ENCODE data around the gene FANCC.

The FANCC gene

DNA sequence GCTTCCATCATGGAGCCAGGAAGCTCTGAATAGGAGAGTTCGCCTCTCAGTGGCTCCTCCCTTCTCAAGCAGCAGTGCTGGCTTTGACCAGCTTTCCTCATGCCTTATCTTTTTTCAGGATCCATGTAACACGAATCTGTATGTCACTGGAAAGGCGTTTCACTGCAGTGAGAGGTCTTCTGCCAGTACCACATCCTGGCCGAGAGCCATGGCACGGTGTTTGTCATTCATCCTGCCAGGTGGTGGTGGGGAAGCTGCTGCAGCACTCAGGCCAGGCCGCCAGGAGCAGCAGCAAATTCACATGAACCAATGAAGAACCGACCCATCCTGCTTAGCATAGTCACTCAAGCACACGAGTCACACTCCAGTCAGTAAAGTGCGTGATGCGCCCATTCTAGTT lies 179.0 kb downstream of the FANCC start:
- peak; percentile 85 for DNase-seq

DNA sequence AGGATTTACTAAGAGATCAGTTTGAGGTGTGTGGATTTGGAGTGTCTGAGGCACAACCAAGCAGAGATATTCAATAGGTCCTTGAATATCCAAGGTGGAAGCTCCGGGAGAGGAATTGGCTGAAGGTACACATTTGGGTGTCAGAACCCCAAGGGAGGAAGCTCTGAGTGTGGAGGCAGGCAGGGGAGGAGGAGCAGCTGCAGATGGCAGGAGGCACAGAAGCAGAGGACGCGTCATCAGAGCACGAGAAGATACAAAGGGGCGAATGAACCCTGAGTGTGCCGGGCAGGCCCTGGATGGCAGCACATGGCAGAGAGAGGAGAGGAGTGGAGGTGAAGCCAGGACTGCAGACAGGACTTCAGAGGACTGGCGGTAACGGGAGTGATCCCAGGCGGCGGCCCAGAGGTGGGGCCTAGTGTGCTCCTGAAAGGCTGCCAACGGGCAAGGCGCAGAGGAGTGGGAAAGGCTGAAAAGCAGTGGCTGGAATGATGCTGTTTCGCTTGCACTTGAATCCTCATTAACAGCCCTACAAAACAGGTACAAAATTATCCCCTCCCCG lies 179.8 kb downstream of the FANCC start:
- DNase-seq: peak; percentile 4

DNA sequence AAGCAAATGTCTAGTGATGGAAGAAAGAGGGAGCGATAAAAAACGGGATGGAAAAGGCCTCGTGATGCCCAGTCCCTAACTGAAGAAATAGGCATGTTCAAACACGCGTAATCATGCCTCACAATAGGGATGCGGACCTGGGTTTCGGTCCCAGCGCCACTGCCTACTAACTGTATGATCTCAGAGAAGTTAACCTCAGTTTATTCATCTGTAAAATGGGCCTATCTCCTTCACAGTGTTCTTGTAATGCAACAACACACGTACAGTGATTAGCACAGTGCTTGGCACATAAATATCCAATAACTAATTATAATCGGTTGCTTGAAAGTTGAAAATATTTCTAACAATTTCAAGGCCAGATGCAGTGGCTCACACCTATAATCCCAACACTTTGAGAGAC lies 181.8 kb downstream of the FANCC start:
- no peak for DNase-seq

DNA sequence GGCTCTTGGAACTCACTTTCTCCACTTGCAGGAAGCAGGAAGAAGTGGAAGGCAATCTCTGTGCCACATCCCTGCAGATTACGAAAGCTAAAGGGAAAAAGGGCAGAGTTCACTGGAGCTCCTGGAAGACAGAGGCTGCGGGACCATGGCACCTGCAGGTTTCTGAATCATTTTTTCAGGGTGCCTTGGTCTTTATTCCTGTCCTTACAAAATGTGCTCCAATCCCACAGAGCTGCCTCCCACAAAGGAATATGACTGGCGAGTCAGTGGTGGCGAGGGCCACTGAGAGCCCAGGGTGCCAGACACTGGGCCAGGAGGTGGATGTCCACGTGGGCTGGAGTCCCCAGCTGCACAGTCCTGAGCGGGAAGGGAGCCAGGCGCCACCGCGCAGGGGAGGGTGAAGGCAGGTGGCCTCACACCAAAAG lies 183.0 kb downstream of the FANCC start:
- no peak for DNase-seq

DNA sequence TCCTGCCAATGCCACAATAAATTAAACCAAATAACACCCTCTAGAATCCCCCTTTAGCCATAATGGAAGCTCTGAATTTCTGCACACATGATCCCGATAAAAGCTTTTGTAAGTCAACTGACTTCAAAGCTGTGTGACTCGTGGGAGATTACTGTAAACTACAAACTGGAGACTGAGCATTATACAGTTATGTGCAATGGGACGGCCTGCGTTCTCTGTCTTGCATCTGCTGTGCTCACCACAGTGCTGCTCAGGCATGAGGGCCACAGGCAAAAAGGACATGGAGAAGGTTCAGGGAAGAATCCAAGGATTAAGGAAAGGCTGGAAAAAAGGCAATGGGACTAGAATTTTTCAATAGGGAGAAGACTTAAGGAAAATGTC lies 184.2 kb downstream of the FANCC start:
- no peak for DNase-seq

DNA sequence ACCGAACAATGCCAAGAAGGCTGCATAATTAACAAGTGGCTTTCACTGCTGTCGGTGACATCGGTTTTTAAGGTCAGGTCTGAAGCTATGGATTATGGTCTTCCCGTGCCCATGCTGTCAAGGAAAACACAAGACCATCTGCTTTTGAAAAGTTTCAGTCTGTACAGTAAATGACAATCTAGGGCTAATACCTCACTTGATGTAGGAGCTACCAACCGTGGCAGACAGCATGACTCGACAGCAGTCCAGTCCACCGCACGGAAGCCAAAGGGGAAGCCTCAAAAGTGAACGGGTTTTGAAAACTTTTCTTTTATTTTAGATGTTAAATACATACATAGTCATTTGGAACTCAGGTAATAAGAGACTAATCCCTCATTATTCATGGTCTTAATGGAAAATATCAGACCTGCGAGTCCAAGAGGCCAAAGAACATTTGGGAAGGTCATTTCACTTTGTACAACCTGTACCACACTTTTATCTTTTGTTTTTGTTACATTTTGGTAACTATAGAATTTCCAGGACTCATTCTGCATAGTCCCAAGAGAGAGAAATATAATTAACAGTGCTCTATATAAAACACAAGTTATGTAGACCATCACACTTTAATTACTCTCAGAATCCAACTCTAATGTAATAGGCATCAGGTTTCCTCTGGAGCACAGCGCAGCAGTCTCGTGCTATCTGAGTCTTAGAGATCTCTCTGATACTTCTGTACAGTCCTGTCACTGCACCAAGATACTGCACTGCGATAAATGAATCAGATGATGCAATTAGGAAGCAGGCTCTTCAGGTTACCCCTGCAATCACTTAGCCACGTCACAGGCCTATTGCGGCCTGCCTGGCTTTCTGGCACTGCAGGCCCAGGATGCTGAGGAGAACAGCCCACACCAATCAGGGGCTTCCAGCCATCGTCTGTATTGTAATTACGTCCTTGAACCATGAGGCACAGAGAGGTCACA lies 184.9 kb downstream of the FANCC start:
- DNase-seq: no peak

DNA sequence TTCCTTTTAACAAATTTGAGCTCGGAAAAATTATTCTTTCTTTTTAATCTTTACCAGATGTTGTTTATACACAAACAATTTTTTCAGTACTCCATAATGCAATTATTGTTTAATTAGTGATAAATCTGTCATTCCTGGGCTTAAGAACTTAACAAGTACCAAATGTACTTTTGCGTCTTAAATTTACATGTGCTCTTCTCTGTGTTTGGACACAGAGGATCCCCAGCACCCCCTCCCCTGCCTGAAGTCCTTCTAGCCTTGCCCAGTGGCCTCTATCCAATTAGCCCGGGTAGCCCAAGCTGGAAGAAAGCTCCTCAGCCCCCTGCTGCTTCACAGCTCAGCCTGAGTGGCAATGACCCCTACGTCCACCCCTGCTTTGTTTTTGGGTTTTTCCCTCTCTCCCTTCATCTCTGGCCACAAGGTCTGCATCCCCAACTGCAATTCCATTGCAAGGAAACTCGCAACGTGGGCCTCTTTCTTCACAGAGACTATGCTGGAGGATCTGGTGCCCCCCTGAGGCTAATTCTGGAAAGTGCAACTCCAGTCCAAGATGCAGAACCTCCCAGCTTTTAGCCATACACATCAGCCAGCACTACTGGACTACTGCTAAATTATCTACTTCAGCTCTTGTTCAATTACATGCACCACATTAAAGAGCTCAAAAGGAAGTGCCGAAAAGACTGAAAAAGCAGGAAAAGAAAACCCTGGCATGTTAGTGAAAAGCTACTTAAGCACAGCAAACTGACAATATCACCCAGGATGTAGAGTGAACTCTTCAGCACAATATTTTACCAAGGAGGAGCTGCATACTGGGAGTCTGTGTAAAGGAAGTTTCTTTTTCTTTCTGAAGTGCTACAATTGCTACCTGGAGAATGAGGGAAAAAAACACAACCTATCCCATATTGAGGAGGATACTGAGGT lies 186.2 kb downstream of the FANCC start:
- DNase-seq: peak; percentile 42

DNA sequence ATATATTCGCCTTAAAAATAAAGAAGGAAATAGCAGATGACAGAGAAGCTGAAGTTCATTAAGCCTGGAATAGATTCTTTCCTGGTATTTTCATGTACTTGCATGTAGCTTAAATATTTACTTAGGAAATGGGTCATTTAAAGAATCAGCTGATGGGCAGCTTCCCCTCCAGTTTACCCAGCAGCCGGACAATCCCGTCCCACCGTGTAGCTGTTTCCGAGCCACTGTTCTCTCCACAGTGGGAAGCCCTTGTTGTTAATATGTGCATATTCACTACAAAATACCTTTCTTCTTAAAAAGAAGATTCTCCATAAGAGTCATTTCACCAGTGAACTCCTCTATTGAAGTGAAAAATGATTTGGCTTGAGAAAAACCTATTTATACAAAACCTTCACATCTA lies 187.0 kb downstream of the FANCC start:
- DNase-seq: no peak

DNA sequence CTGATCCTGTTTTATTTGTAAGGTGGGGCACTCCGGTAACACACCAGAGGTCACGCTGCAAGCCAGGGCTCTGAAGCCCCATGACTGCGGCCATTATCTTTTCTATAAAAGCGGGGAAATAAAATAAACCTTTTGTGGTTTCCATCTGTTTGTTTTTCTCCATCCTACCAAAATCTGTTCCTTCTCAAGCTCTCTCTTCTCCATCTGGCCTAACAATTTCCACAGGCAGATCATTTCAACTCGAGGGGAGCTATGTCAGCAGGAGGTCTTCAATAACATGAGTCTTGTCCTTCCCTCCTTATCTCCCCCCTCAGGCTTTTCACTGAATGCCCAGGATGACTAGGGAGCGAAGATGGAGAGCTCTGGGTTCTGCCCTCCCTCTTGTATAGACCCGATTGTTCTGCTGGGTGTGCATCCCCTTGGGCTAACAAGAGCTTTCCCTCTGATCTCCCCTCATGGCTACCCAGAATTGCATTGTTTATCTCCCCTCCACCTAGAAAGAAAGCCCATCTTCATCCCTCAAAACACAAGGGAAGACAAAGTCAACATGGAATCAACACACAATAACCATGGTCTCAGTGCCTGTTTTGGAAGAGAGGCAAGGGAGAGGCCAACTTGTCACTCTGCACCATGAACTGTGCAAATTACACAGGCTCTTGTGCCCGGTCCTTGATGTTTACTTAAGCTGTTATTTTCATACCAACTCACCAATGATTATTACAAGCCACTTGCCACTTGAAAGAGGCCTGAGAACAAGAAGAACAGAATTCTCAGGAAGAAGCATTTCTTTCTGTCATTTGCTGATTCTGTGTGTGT lies 187.8 kb downstream of the FANCC start:
- DNase-seq: peak; percentile 25

DNA sequence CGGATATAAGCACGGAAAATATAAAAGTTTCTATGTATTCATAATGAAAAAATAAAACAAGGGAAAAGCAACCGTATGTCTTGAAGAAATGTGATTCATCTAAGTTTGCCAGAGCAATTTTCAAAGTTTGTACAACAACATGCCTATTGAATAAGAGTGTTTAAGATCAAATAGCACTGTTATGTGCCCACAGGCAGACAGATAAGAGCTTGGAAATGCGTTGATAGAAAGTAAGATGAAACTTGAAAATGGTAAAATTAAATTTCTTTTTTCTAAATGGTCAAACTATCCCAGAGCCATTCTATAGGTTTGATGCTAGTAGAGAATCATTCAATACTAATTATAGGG lies 189.4 kb downstream of the FANCC start:
- DNase-seq: no peak

DNA sequence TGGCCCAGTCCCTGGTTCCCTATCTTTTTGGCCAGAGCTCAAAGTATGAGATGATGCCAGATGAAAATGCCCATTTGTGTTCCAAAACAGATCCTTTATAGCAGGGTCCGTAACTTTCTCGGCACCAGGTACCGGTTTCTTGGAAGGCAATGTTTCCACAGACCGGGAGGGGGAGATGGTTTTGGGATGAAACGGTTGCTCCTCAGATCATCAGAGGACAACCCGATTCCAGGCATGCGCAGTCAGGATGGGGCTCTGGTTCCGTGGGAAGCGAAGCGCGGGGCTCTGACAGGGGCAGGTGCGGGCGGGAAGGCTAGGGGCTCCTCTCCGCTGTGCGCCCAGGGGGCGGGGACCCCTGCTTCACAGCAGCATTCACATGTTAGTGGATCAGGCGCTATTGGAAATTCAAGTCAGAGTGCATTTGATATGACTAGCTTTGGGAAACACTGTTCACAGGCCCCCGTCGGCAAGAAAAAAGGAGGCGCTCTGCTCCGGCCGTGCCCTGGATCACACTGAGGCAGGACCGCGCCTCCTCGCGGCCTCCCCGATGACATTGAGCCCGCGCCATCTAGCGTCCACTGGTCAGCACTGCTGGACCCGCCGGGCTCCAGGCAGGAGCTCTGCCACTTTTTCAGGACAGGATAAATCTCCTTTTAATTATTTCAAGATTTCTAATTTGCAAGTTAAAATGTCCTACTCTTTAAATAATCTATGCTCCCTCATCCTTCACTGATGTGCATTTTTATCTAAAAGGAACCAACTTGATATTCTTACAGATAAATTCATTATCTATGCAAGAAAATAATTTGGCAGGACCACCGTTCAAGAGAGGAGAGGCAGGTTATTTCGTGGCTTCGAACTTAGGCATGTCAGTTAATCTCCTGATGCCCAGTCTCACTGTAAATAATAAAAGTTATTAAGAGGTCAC lies 190.0 kb downstream of the FANCC start:
- DNase-seq: peak; percentile 68

DNA sequence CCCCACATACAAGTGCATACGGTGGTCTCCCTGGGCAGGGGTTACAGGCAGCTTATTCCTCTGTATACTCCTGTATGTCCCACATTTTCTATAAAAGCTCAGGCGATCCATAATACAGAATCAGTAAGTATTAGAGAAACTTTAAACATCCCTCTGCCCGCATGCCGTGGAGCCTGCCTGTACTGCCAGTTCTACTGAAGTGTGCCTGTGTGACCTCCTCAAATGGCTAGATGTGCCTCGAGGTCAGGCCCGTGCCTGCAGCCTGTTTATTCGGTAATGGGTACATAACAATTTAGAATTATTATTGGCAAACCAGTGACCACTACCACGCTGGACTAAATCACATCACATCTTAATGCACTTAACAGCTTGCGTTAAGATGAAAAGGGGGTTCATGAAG lies 190.8 kb downstream of the FANCC start:
- no peak for DNase-seq

DNA sequence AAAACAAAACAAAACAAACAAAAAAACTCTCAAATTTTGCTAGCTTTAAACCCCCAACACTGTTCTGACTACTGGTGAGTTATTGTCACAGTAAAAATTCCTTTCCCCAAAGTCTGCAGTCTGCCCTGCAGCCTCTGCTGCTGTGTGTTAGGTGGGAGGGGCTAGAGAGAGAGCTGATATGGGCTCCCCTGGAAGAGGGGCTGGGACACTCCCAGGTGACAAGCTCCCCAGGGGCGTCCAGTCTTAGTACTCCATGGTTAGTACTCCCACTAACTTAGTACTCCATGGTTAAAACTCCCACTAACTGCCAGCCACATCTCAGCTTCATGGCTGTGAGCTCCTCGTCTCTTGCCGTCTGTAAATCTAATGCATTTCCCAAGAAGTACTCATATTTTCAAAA lies 191.9 kb downstream of the FANCC start:
- DNase-seq: no peak

DNA sequence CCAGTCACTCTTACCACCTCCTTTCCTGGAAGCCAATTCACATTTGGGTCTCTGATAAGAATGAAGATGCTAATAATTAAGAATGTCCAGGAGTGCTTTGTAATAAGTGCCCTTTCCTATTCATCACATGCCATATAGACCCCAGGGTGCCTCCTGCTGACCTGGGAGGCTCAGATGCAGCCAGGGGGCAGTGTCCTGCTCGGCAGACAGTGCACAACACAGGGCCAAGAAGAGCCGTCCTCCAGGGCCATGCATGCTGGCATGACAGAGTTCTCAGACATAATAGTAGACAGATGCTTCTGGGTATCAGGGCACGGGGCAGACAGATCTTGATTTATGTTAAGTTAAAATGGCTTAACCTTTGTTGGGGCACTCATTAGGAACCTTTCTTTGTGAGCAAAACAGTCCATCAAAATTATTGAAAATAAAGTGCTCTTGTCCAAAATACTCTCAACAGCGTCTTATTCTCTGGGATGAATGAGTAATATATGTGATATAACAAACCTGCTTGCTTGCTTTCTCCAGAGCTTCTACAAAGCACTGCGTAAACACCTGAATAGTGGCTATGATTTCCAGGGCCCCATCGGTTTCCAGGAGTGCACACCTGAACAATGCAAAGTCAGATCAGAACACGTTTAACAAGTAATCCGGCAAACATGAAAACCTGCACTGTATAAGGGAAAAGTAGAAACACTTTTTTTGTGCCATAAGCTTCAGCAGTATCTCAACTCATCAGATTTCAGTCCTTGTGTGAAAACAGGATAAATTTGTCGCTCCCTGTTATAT lies 192.7 kb downstream of the FANCC start:
- peak; percentile 10 for DNase-seq

DNA sequence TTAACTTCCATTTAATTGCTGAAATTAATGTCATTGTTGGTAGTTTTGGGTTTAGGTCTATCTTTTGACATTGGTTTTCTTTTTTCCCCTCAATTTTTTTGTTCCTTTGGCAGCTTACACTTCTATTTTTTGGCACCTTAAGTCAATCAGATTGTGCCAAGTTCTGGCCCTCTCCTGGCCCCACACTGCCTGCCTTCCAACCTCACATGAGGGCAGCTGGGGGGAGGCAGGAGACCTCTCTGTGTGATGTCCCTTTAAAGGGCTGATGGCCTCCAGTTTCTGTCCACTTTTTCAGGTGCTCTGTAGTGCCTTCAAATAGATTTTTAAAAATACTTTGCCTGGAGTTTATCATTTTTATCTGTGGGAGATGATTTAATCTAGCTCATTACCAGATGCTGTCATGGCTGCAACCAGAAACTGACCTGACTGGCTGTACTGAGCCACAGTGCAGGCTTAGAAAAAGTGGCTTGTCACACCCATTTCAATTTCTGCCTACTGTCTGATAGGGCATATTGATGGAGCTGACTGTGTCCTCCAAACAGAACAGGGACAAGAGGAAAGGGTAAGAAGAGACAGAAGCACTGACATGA lies 196.6 kb downstream of the FANCC start:
- DNase-seq: no peak

DNA sequence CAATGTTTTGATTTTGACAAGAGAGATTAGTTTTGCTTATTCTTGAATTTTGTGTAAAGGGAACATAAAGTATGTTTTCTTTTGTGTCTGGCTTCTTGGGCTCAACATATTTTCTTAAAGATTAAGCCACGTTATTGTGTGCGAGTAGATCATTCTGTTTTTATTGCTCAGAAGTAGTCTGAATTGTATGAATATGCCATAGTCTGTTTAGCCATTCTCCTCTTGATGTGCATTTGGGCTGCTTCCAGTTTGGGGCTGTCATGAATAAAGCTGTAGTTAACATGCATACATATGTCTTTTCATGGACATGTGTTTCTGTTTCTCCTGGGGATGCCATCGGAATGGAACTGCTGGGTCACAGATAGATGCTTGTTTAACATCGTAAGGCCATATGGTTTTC lies 198.9 kb downstream of the FANCC start:
- no peak for DNase-seq

DNA sequence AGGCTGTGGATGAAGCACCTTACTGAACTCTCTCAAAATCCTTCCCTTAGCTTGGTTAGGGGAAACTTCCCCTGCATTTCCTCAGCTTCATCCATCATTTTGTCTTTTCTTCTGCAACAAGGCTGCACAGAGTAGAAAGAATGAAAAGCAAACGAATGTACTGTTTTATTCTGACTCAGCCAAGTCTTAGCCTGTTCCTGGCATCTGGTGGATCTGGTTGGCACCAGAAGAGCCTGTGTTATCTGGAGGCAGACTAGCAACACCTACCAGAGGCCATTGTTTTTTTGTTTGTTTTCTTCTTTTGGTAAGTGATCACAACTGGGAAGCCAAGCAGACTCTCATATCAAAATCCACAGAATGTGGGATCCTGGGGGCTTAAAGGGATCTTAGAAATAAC lies 200.7 kb downstream of the FANCC start:
- no peak for DNase-seq

DNA sequence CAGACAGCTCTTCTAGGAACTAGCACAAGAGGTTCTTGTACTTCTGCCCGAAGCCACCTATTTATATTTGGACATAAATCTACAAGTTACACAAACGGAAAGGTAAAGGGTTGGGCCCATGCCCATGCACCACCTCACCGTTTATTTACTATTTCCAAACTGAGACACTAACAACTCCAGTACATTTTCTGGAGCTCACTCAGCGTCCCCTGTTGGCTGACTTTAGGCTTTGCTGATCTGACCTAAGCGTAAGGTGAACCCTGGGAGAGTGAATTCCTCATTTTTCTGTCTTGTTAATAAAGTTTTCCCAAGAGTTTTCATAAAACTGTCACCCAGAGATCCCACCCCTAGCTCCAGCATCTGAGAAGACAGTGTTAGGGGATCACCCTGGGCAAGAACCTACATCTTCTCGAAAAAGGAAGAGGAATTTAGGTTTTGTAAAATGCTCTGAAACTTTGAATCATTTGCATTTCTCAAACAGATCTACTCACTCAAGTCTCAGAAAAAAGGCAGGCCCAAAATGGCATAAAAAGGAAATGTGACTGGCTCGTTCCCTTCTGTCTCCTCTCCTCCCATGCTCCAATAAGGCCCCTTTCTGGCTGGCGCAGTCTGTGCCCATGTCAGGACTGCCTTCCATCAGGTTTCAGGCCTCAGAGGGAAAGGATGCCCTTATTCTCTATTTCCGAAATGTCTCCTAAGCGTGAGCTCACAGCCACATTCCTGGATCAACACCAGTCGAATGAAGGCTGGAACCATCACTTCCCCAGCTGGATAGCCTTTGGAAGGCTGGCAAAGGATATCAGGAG lies 201.3 kb downstream of the FANCC start:
- no peak for DNase-seq

DNA sequence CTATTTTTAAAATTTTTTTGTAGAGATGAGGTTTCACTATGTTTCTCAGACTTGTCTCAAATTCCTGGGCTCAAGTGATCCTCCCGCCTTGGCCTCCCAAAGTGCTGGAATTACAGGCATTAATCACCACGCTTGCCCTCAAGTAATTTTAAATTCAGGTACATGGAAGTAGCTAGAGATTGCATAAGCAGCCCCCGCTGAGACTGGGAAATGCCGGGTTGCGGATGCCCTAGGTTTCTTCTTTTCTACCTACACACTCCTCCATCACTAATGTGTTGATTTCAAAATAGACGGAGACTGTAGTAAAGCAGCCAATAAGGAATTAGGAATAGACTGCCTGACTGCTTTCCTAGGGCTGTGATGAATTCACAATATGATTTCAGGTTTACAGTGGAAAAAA lies 202.4 kb downstream of the FANCC start:
- no peak for DNase-seq

Measured in NCI-H345 (cell line).